T-helper 2 cell (primary cell): ENCODE results near the gene ADIPOQ.
"Not testable (repeated sequence)": the region's sequence is repeated elsewhere in the genome, so short reads cannot be mapped to it uniquely, and the experiment has no call there.

Experiments
- DNase-seq, 5 experiments: peaks; one replicate each; pipeline versions ENCODE4 v3.0.0 to v3.0.0-alpha.2; 2012 to 2022
- total RNA-seq, 2 donors: gene quantifications; one replicate each; lab custom pipeline; 2026; lab: John Stamatoyannopoulos, UW

Gene ADIPOQ
- 0 reads per million in 2 donors for total RNA-seq

GRCh38 chr3:186842426-186843038, at the start of gene ADIPOQ:
Gene ADIPOQ (plus strand): TSS chr3:186842710. CDS start chr3:186853059, 10,349 bp downstream.
- DNase-seq, result no peak

- DNase-seq, result peak in 1 of 5 experiments; percentile 53
These were observed 44.2 kb upstream of the ADIPOQ start for GRCh38 chr3:186798239-186798874.

DNA sequence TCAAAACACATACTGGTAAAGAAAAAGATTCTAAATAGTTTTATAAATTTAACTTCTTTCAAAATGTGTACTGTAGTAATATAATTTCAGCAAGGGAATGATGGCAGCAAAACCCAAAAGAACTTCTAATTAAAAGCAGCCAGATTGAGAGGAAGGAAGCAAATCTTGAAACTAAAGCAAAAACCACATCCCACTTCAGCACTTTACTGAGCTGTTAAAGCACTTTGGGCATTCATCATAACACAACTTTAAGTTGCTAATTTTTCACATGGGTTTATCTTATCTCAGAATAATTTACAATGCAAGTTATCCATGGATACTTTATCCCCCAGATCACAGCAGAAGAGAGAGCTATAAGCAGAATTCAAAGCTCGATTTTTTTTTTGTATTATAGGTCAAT, 42.2 kb upstream of the ADIPOQ start:
- peak in 1 of 5 experiments; percentile 72 for DNase-seq

- DNase-seq, result no peak
These were observed 39.8 kb upstream of the ADIPOQ start for GRCh38 chr3:186802701-186803100.

DNA sequence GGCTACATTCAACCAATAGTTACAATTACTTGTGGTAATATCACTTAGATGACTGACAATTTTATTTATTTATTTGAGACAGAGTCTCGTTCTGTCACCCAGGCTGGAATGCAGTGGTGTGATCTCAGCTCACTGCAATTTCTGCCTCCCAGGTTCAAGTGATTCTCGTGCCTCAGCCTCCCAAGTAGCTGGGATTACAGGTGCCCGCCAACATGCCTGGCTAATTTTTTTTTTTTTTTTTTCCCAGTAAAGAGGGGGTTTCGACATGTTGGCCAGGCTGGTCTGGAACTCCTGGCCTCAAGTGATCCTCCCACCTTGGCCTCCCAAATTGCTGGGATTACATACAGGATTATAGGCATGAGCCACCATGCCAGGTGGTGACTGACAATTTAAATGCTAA, 39.1 kb upstream of the ADIPOQ start:
- DNase-seq, result not testable (repeated sequence)

- DNase-seq, result peak; percentile 60 to 89 (median 77)
These were observed 36.1 kb upstream of the ADIPOQ start, which contains the start of gene RFC4 for GRCh38 chr3:186806089-186807055. Gene RFC4 (minus strand): TSS chr3:186806482. CDS start chr3:186804713, 1,769 bp downstream.

- peak in 1 of 5 experiments; percentile 75 for DNase-seq
These were observed 35.3 kb upstream of the ADIPOQ start for GRCh38 chr3:186807231-186807630.

DNA sequence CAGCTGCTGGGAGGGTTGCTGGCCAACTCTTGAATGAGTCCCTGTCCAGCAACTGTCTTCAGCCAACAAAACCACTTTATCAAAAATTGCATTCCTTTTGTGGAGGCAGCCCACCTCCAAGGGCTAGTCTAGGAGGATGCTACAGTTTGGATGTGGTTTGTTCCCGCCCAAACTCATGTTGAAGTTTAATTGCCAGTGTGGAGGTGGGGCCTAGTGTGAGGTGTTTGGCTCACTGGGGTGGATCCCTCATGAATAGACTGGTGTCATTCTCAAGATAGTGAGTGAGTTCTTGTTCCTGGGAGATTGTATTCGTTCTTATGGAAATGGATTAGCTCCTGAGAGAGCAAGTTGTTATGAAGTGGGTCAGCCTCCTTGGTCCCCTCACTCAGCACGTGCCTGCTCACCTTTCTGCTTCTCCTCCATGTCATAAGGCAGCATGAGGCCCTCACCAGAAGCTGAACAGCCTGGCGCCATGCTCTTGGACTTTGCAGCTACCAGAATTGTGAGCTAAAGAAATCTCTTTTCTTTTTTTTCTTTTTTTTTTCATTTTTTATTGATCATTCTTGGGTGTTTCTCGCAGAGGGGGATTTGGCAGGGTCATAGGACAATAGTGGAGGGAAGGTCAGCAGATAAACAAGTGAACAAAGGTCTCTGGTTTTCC, 32.0 kb upstream of the ADIPOQ start:
- DNase-seq, result no peak

DNA sequence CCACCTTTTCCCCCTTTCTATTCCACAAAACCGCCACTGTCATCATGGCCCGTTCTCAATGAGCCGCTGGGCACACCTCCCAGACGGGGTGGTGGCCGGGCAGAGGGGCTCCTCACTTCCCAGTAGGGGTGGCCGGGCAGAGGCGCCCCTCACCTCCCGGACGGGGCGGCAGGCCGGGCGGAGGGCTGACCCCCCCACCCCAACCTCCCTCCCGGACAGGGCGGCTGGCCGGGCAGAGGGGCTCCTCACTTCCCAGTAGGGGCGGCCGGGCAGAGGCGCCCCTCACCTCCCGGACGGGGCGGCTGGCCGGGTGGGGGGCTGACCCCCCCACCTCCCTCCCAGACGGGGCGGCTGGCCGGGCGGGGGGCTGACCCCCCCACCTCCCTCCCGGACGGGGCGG, 31.2 kb upstream of the ADIPOQ start:
- not testable (repeated sequence) for DNase-seq

DNA sequence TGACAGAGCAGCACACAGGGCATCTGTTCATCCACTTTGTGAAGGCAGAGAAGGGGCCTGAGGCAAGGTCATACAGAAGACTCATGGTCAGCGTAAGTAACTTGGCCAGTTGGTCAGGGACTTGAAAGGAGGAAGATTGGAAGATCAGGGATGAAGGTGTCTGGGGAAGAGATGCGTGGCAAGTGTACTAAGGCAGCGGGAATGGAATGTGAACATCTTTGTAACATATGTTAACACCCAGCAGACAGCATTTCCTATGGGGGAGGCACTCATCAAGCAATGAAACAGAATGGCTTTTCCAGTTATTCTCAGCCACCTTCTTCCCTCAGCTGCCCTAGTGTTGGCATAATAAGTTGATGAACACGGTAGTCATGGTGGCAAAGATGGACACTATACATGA, 28.4 kb upstream of the ADIPOQ start:
- no peak for DNase-seq

DNA sequence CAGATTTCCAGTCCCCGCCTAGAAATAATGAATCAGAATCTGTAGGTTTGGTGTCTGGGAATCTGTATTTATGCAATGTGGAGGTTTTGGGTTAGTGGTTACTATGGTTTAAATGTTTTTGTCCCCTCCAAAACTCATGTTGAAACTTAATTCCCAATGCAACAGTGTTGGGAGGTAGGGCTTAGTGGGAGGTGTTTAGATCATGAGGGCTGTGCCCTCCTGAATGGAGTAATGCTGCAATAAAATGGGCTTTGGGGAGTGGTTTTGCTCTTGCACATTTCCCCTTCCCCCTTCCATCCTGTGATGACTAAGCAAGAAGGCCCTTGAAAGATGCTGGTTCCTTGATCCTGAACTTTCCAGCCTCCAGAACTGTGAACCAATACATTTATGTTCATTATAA, 27.1 kb upstream of the ADIPOQ start:
- no peak for DNase-seq

DNA sequence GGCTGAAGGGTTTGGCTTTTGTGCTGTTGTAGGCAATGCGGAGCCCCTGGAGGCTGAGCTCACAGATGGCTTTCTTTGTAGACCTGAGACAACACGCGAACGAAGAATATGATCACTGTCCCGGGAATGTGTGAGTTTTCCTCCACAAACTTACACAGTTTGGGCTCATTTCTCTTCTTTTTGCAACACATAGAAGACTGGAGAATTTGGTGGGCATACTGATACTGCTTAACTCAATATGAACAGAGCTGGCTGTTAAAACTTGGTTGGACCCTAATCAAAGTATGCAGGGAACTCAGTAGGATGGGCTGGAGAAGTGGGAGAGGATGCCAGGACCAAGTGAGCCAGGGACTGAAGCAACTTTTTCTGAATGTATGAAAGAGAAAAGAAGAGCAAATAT, 24.0 kb upstream of the ADIPOQ start:
- no peak for DNase-seq

DNA sequence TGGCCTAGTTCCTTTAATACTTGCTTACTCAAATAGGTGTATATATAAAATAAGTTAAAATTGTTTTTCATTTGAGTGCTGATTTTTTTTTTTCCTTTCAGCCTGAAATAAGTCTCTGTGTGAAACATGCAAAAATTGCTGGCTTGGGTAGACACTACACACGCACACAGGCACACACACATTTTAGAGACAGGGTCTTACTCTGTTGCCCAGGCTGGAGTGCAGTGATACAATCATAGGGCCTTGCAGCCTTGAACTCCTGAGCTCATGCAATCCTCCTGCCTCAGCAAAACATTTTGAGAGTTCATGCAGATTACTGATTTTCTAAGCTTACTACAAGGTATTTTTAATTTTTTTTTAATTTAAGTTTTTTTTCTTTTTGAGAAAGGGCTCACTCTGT, 23.6 kb upstream of the ADIPOQ start:
- no peak for DNase-seq

- peak in 1 of 5 experiments; percentile 64 for DNase-seq
These were observed 20.8 kb upstream of the ADIPOQ start for GRCh38 chr3:186821429-186822387.

DNA sequence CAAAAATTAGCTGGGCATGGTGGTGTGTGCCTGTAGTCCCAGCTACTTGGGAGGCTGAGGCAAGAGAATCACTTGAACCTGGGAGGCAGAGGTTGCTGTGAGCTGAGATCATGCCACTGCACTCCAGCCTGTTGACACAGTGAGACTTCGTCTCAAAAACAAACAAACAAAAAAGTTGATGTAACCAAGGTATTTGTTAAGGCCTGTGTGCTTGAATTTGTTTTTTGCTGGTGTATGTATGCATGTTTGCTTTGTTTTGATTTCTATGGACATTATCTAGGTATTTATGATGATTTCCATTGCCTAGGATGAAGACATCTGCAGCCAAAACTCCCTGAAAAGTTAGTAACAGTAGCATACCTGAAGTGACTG, 20.1 kb upstream of the ADIPOQ start:
- not testable (repeated sequence) for DNase-seq

DNA sequence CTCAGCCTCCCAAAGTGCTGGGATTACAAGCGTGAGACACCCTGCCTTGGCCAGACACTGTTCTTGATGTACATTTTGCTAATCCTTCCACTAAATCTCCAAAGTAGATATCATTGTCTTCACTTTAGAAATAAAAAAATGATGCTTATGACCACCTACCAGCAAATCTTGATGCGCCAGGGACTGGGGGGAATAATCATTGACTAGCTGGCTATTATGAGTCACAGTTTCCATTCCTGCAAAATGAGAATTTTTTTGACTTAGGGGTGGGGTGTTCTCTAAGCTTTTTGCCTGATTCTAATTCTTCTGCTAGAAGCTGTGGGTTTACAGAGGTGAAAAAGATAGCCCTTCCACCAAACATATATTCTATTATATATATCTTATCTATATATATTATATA, 19.1 kb upstream of the ADIPOQ start:
- no peak for DNase-seq

DNA sequence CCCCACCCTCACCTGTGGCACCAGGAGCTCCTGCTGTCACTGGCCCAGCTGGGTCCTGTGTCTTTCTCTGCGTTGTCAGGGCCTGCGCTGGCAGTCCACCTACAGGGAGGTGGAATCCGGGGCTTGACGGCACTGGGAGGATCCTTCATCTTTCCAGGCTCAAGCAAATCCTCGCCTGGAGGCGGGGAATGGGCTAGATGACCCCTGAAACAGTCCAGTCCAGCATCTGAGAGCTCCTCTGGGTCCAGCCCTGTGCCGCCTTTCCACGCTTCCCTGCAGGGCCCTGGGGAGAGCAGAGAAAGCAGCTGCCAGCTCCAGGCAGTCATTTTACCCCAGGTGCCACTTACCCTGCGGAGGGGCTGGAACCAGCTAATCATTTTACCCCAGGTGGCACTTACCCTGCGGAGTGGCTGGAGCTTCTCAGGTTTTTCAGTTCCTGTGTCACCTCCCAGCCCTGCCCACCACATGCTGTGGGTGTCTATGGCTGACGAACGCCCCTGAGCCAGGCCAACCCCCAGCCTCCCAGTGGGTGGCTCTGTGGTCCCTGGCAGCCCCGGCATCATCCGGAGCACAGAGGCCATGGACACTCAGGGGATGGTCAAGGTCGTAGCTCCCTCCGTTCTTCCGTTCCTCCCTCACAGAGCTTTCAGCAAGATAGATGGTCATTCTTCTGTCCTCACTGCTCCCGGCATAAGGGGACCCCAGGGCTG, 17.9 kb upstream of the ADIPOQ start:
- DNase-seq, result no peak

DNA sequence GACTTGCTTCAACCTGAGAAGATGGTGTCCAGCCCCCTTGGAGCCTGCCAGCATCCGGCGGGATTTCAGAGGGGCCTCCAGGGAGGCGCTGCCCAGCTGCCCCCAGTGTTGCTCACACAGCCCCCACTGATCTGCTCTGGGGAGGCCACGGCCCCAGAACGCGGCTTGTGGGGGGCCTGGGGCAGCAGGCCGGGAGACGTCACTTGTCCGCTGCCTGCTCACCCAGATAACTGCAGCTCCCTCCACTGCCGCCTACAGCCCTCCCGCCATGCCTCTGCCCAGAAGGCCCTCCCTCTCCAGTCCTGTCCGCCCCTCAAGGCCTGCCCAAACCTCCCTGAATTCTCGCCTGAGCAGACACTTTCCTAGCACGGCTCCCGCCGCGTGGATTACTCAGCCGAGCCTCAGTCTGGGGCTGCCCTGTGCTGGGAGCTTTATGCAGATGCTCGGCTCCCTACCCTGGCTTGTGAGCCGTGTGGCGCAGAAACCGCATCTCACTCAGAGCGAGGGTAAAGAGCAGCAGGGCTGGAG, 17.2 kb upstream of the ADIPOQ start:
- DNase-seq, result no peak

- DNase-seq, result no peak
These were observed 16.6 kb upstream of the ADIPOQ start for GRCh38 chr3:186825872-186826409.

DNA sequence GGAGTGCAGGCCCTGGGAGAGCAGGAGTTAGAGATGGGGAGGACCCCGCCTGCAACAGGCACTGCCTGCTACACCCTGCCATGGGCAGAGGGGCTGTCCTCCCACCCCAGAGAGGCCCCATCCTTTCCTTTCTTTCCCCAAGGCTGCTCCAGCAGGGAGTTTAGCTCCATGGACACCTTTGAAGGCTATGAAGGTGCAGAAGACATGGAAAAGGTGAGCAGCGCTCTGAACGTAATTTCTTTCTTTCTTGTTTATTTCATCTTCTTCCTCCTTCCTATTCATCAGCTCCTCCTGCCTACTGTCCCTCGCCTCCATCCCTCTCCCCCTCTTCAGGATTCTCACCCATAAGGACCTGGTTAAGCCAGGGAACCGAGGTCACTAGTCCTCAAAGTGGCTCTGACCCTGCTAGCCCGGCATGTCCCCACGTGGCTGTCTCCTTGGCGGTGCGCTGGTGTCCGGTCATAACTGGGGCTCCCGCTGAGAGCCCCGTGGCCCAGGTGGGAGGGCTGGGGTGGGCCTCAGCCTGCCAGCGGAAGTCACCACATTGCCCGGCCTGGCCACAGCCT, 16.0 kb upstream of the ADIPOQ start:
- DNase-seq, result peak in 1 of 5 experiments; percentile 41
